H1 (cell line): ENCODE data around the gene TKFC. TPM values are rescaled to one million over a fixed set of nuclear protein-coding genes. Genes with fewer than 3 reads are reported as not detected.

Experiments
- CTCF ChIA-PET: fragments of 300-600 bp; sonication (Branson Sonifier 250); formaldehyde crosslinking; loops from one replicate; lab custom pipeline; 2021; ENCODE audit not compliant: partially characterized antibody; lab: Charles Lee
- POLR2A ChIA-PET: fragments of 300-600 bp; sonication (Branson Sonifier 250); formaldehyde crosslinking; loops from one replicate; lab custom pipeline; 2021; ENCODE audit warnings: inconsistent platforms; ENCODE audit not compliant: partially characterized antibody; lab: Charles Lee
- DNase-seq, 2 experiments: peaks; one replicate each; pipeline versions ENCODE4 v3.0.0 to v3.0.0-alpha.2; 2010 to 2022; ENCODE audit warnings: low spot score in 2 of 2, low read depth in 1 of 2, mixed read lengths in 1 of 2
- FAIRE-seq: peaks from 2 replicates; lab custom pipeline; 2011; peaks lifted over from hg19 to GRCh38; lab: Jason Lieb, UNC
- H2AFZ ChIP-seq: 2 replicates; pipeline ENCODE4 v1.8.1; 2012; ENCODE audit warnings: low read length, inconsistent platforms
- H2AK5ac ChIP-seq: 2 replicates; pipeline ENCODE4 v1.6.1; 2013; ENCODE audit warnings: low read depth, low read length
- H2BK120ac ChIP-seq: replicated peaks from 2 replicates; pipeline ENCODE3; 2013; ENCODE audit warnings: low read depth, low read length, inconsistent platforms
- H2BK12ac ChIP-seq: 2 replicates; pipeline ENCODE4 v1.6.1; 2013; ENCODE audit warnings: low read depth, low read length
- H2BK15ac ChIP-seq: 2 replicates; pipeline ENCODE4 v1.6.1; 2013; ENCODE audit warnings: low read length
- H2BK20ac ChIP-seq: 2 replicates; pipeline ENCODE4 v1.6.1; 2013; ENCODE audit warnings: low read length
- H2BK5ac ChIP-seq: 2 replicates; pipeline ENCODE4 v1.6.1; 2013; ENCODE audit warnings: low read depth, low read length
- H3K14ac ChIP-seq: 2 replicates; pipeline ENCODE4 v1.6.1; 2013; ENCODE audit warnings: inconsistent platforms; ENCODE audit not compliant: insufficient read length
- H3K18ac ChIP-seq: 2 replicates; pipeline ENCODE4 v1.6.1; 2013; ENCODE audit warnings: low read length; ENCODE audit errors: extremely low read depth
- H3K23ac ChIP-seq: 2 replicates; pipeline ENCODE4 v1.6.1; 2013; ENCODE audit warnings: inconsistent platforms; ENCODE audit not compliant: insufficient read length
- H3K23me2 ChIP-seq: 2 replicates; pipeline ENCODE4 v1.6.1; 2013; ENCODE audit warnings: low read depth, low read length
- H3K27ac ChIP-seq: 2 replicates; pipeline ENCODE4 v1.6.1; 2011; ENCODE audit warnings: low read depth, low read length, inconsistent platforms
- H3K27me3 ChIP-seq, 4 experiments: replicated peaks in 1 of 4; 1 replicate in 1 of 4; 2 replicates in 3 of 4; pipeline versions ENCODE4 v1.6.1 to v1.8.1; 2011 to 2013; ENCODE audit warnings: low read length in 3 of 4, mild to moderate bottlenecking in 3 of 4, inconsistent platforms in 2 of 4, mixed read lengths in 2 of 4, moderate library complexity in 1 of 4; ENCODE audit not compliant: control insufficient read depth in 3 of 4, insufficient read depth in 3 of 4; ENCODE audit errors: extremely low read depth in 1 of 4
- H3K36me3 ChIP-seq, 4 experiments: 2 replicates each; pipeline versions ENCODE4 v1.6.1 to v1.8.1; 2011 to 2013; ENCODE audit warnings: mild to moderate bottlenecking in 4 of 4, low read length in 3 of 4, moderate library complexity in 2 of 4, control low read depth in 1 of 4, inconsistent platforms in 1 of 4; ENCODE audit not compliant: insufficient read depth in 4 of 4, control insufficient read depth in 2 of 4
- H3K4ac ChIP-seq: replicated peaks from 2 replicates; pipeline ENCODE3; 2013; ENCODE audit warnings: low read length, low read depth, mixed read lengths, inconsistent platforms; ENCODE audit not compliant: insufficient read length
- H3K4me1 ChIP-seq, 4 experiments: replicated peaks in 1 of 4; 1 replicate in 1 of 4; 2 replicates in 3 of 4; pipeline versions ENCODE4 v1.6.1 to v1.8.1; 2011 to 2013; ENCODE audit warnings: low read length in 3 of 4, inconsistent platforms in 2 of 4, mixed read lengths in 1 of 4; ENCODE audit not compliant: insufficient read depth in 4 of 4, control insufficient read depth in 3 of 4
- H3K4me2 ChIP-seq, 2 experiments: 2 replicates each; pipeline versions ENCODE4 v1.6.1 to v1.8.1; 2011 to 2013; ENCODE audit warnings: low read depth in 2 of 2, low read length in 2 of 2, control low read depth in 1 of 2, inconsistent platforms in 1 of 2, mild to moderate bottlenecking in 1 of 2; ENCODE audit not compliant: insufficient read depth in 1 of 2
- H3K4me3 ChIP-seq, 4 experiments: fragments of 200-600, 300-600 bp in 1 of 4; sonication (generic), shearing (Covaris generic), sonication (Bioruptor Twin) in 1 of 4; 2 replicates each; pipeline versions ENCODE4 v1.5.1 to v1.8.1; 2011 to 2016; ENCODE audit warnings: low read length in 4 of 4, low read depth in 3 of 4, control low read depth in 2 of 4, inconsistent platforms in 2 of 4, mild to moderate bottlenecking in 2 of 4, mixed read lengths in 1 of 4, moderate library complexity in 1 of 4; ENCODE audit not compliant: insufficient read depth in 2 of 4; ENCODE audit errors: extremely low read depth in 1 of 4
- H3K56ac ChIP-seq: replicated peaks from 2 replicates; pipeline ENCODE3; 2013; ENCODE audit warnings: low read depth, mild to moderate bottlenecking, mixed read lengths, low read length, inconsistent platforms; ENCODE audit not compliant: insufficient read length
- H3K79me1 ChIP-seq: 2 replicates; pipeline ENCODE4 v1.6.1; 2013; ENCODE audit warnings: low read depth, low read length, control low read depth
- H3K79me2 ChIP-seq, 2 experiments: 2 replicates each; pipeline versions ENCODE4 v1.6.1 to v1.8.1; 2012 to 2013; ENCODE audit warnings: low read length in 2 of 2, mild to moderate bottlenecking in 2 of 2, inconsistent platforms in 1 of 2; ENCODE audit not compliant: insufficient read depth in 2 of 2, control insufficient read depth in 1 of 2
- H3K9ac ChIP-seq, 4 experiments: replicated peaks in 1 of 4; 1 replicate in 1 of 4; 2 replicates in 3 of 4; pipeline versions ENCODE4 v1.6.1 to v1.8.1; 2011 to 2013; ENCODE audit warnings: low read depth in 3 of 4, low read length in 3 of 4, control low read depth in 2 of 4, mild to moderate bottlenecking in 2 of 4, moderate library complexity in 2 of 4, inconsistent platforms in 1 of 4; ENCODE audit errors: extremely low read depth in 1 of 4
- H3K9me3 ChIP-seq, 2 experiments: 2 replicates each; pipeline versions ENCODE4 v1.6.1 to v1.8.1; 2012 to 2013; ENCODE audit warnings: mild to moderate bottlenecking in 2 of 2, moderate library complexity in 2 of 2, control low read depth in 1 of 2, inconsistent platforms in 1 of 2, low read depth in 1 of 2, low read length in 1 of 2, mixed read lengths in 1 of 2; ENCODE audit not compliant: insufficient read depth in 2 of 2
- H4K20me1 ChIP-seq, 2 experiments: replicated peaks in 1 of 2; 2 replicates each; pipeline versions ENCODE3 to v1.8.1; 2011 to 2013; ENCODE audit warnings: inconsistent platforms in 2 of 2, low read length in 2 of 2, mild to moderate bottlenecking in 1 of 2; ENCODE audit not compliant: insufficient read depth in 2 of 2, control insufficient read depth in 1 of 2
- H4K5ac ChIP-seq: 2 replicates; pipeline ENCODE4 v1.6.1; 2013; ENCODE audit warnings: low read length, low read depth, mixed read lengths, inconsistent platforms; ENCODE audit not compliant: insufficient read length
- H4K8ac ChIP-seq: 2 replicates; pipeline ENCODE4 v1.8.0; 2013; ENCODE audit warnings: mild to moderate bottlenecking, moderate library complexity, low read length, inconsistent platforms; ENCODE audit not compliant: insufficient read depth; ENCODE audit errors: extremely low read depth
- H4K91ac ChIP-seq: replicated peaks from 2 replicates; pipeline ENCODE3; 2013; ENCODE audit warnings: low read length, mixed read lengths, inconsistent platforms; ENCODE audit not compliant: insufficient read length
- CHD2 ChIP-seq: IDR thresholded peaks from 2 replicates; pipeline ENCODE4 v1.6.1; 2012; ENCODE audit warnings: low read length, improper control_type of control experiment
- CTBP2 ChIP-seq: IDR thresholded peaks from 2 replicates; pipeline ENCODE4 v1.7.0; 2011; ENCODE audit warnings: borderline replicate concordance, mild to moderate bottlenecking, moderate library complexity, mixed read lengths, low read length; ENCODE audit not compliant: insufficient read depth, insufficient read length
- HDAC6 ChIP-seq: IDR thresholded peaks from one replicate; pipeline ENCODE4 v1.7.1; 2012; ENCODE audit warnings: low read depth, mild to moderate bottlenecking, inconsistent platforms, low read length, moderate library complexity
- KDM1A ChIP-seq: fragments of 200-600, 300-600 bp; sonication (generic); IDR thresholded peaks from 2 replicates; pipeline ENCODE4 v1.7.1; 2016; ENCODE audit warnings: mild to moderate bottlenecking, low read length, borderline replicate concordance
- NANOG ChIP-seq: IDR thresholded peaks from 2 replicates; pipeline ENCODE4 v1.6.1; 2011; ENCODE audit warnings: low read length, low read depth, mild to moderate bottlenecking, inconsistent platforms; ENCODE audit not compliant: insufficient read depth, poor library complexity, severe bottlenecking
- SAP30 ChIP-seq: fragments of 300-600 bp; sonication (generic); IDR thresholded peaks from 2 replicates; pipeline ENCODE4 v1.7.1; 2012; ENCODE audit warnings: low read length, moderate library complexity, mild to moderate bottlenecking, inconsistent platforms; ENCODE audit not compliant: insufficient read depth, insufficient replicate concordance
- SP2 ChIP-seq: IDR thresholded peaks from 2 replicates; pipeline ENCODE4 v1.6.1; 2012; ENCODE audit warnings: mild to moderate bottlenecking, low read length, inconsistent platforms
- SP4 ChIP-seq: IDR thresholded peaks from 2 replicates; pipeline ENCODE4 v1.6.1; 2012; ENCODE audit warnings: low read length, inconsistent platforms
- TCF12 ChIP-seq: IDR thresholded peaks from 2 replicates; pipeline ENCODE4 v1.6.1; 2011; ENCODE audit warnings: low read depth, mild to moderate bottlenecking, low read length
- polyA plus RNA-seq, 7 experiments: library from polyadenylated mRNA; depleted of rRNA in 3 of 7; stranded (reverse) in 5 of 7; unstranded in 2 of 7; fragments of >200 nt in 5 of 7; fragments of 200-250 nt in 2 of 7; gene quantifications; 1 replicate in 5 of 7; 2 replicates in 1 of 7; 4 replicates in 1 of 7; pipeline versions ENCODE4 v1.2.1 to v1.2.3, GENCODE V29; 2011 to 2013; ENCODE audit warnings: missing spikeins in 2 of 7, mixed read lengths in 2 of 7
- total RNA-seq: library from RNA; stranded (reverse); fragmentation: NEBNext Ultra II Directional; extraction: Animal tissue kit (Norgen Biotek cat#: 25700); gene quantifications from 2 replicates; pipeline ENCODE4 v1.2.1, GENCODE V29; 2021
- TF ChIP-seq, protein P1 (sequence below), 3 experiments: IDR thresholded peaks; 1 replicate in 2 of 3; 2 replicates in 1 of 3; pipeline versions ENCODE4 v1.5.1 to v1.6.1; 2011; ENCODE audit warnings: low read length in 3 of 3, mild to moderate bottlenecking in 3 of 3, inconsistent platforms in 2 of 3, low read depth in 1 of 3, moderate library complexity in 1 of 3; ENCODE audit not compliant: insufficient read depth in 1 of 3; ENCODE audit errors: control extremely low read depth in 1 of 3
- TF ChIP-seq, protein P2 (sequence below): IDR thresholded peaks from 2 replicates; pipeline ENCODE4 v1.6.1; 2012; ENCODE audit warnings: inconsistent platforms

The TKFC gene
- total and polyA plus RNA-seq, 2 of the 8 experiments (the other 6 are each of a cell fraction or from before 2014, with no cell fraction given), result 53.5 to 55.0 TPM

DNA sequence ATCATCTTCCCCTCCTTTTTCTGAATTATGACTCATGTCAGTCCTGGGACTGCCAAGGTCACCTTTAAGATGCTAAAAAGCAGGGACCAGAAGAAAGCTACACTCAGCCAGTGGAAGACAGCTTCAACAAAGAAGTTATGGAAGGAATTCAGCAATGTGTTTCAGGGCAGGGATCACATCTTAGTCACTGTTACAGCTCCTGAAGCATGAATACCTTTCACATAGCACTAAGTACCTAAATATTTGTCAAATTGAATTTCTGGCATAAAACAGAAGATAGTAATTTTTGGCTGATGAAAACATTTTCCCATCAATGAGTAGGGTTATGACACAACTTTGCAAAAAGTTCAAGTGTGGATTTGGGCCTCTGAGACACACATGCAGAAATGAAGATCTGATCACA lies 5.4 kb upstream of the TKFC start:
- Histone ChIP-seq H3K4ac (no peak overlapping the region), H3K79me1 (peaks cover 4% of the 10 kb centered on the region; the same call in 1 of the 2 replicates), H3K4me3 (no peak overlapping the region), H2BK120ac (no peak overlapping the region), H3K23me2 (peaks cover 5% of the 10 kb centered on the region; the same call in 1 of the 2 replicates), H3K4me1 (peaks cover 0 to 3% (median 1%) of the 10 kb centered on the region in 4 experiments; a peak in 6 of 7 replicates), H3K27ac (no peak overlapping the region), H2BK5ac (no peak overlapping the region), H2BK12ac (no peak overlapping the region), H4K91ac (no peak overlapping the region), H2AK5ac (no peak overlapping the region), H4K8ac (no peak overlapping the region), H3K4me2 (no peak overlapping the region), H3K79me2 (peaks cover 23 to 61% of the 10 kb centered on the region in 2 experiments), H3K14ac (no peak overlapping the region), H3K23ac (no peak overlapping the region), H3K9ac (no peak overlapping the region), H4K5ac (no peak overlapping the region), H3K9me3 (no peaks in the 10 kb centered on the region), H3K18ac (no peak overlapping the region), H2AFZ (no peak overlapping the region), H4K20me1 (peaks cover 0 to 13% of the 10 kb centered on the region in 2 experiments), H3K56ac (no peak overlapping the region), H3K36me3 (peaks cover 24 to 66% (median 58%) of the 10 kb centered on the region in 4 experiments), H2BK20ac (no peak overlapping the region), H3K27me3 (no peaks in the 10 kb centered on the region), H2BK15ac (no peak overlapping the region)
- no peak for DNase-seq
- no peak for FAIRE-seq
- ChIA-PET CTCF (interaction anchor here (1.0 to 3.4 kb wide), 4 partner anchors 9 to 58 kb away, joined by 3 to 19 read pairs (median 9); no protein-coding TSS in a partner anchor), POLR2A (interaction anchor here (1.1 to 5.7 kb wide), 7 partner anchors 8 to 74 kb away, joined by 3 to 50 read pairs (median 4); partner anchors contain the start of genes CYB561A3 and TMEM138)
- no peak for TF ChIP-seq CHD2
- TF ChIP-seq KDM1A, result no peak
- TF ChIP-seq CTBP2, result no peak
- no peak for TF ChIP-seq HDAC6
- TF ChIP-seq SAP30, result no peak
- no peak for TF ChIP-seq NANOG
- TF ChIP-seq, protein P1, sequence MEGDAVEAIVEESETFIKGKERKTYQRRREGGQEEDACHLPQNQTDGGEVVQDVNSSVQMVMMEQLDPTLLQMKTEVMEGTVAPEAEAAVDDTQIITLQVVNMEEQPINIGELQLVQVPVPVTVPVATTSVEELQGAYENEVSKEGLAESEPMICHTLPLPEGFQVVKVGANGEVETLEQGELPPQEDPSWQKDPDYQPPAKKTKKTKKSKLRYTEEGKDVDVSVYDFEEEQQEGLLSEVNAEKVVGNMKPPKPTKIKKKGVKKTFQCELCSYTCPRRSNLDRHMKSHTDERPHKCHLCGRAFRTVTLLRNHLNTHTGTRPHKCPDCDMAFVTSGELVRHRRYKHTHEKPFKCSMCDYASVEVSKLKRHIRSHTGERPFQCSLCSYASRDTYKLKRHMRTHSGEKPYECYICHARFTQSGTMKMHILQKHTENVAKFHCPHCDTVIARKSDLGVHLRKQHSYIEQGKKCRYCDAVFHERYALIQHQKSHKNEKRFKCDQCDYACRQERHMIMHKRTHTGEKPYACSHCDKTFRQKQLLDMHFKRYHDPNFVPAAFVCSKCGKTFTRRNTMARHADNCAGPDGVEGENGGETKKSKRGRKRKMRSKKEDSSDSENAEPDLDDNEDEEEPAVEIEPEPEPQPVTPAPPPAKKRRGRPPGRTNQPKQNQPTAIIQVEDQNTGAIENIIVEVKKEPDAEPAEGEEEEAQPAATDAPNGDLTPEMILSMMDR (IDR thresholded peaks at IDR 0.05; ENCODE audit: control extremely low read depth in 1 of 3, insufficient read depth in 1 of 3, low read depth in 1 of 3, low read length in 3 of 3), result no peak
- TF ChIP-seq, protein P2, sequence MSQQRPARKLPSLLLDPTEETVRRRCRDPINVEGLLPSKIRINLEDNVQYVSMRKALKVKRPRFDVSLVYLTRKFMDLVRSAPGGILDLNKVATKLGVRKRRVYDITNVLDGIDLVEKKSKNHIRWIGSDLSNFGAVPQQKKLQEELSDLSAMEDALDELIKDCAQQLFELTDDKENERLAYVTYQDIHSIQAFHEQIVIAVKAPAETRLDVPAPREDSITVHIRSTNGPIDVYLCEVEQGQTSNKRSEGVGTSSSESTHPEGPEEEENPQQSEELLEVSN, result no peak
- TF ChIP-seq TCF12, result no peak
- no peak for TF ChIP-seq SP4
- no peak for TF ChIP-seq SP2
